ENCODE data around the gene AK4. TPM values are rescaled to one million over a fixed set of nuclear protein-coding genes. Genes with fewer than 3 reads are reported as not detected.

The AK4 gene
- total and polyA plus RNA-seq, 2 of the 4 experiments (the other 2 are of a cell fraction), result 12.4 to 30.3 TPM

- Histone ChIP-seq H2BK15ac (ENCODE audit: low read depth, low read length) (no peak overlapping the region), H3K9ac (ENCODE audit: low read depth, low read length) (no peak overlapping the region), H4K20me1 (ENCODE audit: insufficient read depth, low read length) (no peaks in the 10 kb centered on the region), H3K27me3 (ENCODE audit: control insufficient read depth, insufficient read depth, low read length) (no peaks in the 10 kb centered on the region), H2BK120ac (ENCODE audit: low read depth, low read length) (no peak overlapping the region), H3K18ac (ENCODE audit: low read depth, low read length) (no peak overlapping the region), H3K4me3 (ENCODE audit: insufficient read depth, low read depth, low read length) (no peak overlapping the region), H4K8ac (ENCODE audit: low read depth in 2 of 2, low read length in 2 of 2) (no peak overlapping the region), H3K4ac (ENCODE audit: low read depth, low read length) (no peak overlapping the region), H3K23ac (ENCODE audit: low read depth, low read length) (no peak overlapping the region), H3K79me1 (ENCODE audit: low read depth in 1 of 2, low read length in 2 of 2) (peaks cover 0 to 14% of the 10 kb centered on the region in 2 experiments; a peak in 2 of 4 replicates), H2AFZ (replicated peaks; ENCODE audit: low read length, poor library complexity) (no peak overlapping the region), H3K4me1 (ENCODE audit: control insufficient read depth, insufficient read depth, low read length) (no peaks in the 10 kb centered on the region; the same call in 1 of the 2 replicates), H2BK5ac (ENCODE audit: low read depth, low read length, poor library complexity, severe bottlenecking) (no peak overlapping the region), H3K14ac (replicated peaks; ENCODE audit: low read depth, low read length) (no peak overlapping the region), H3K36me3 (ENCODE audit: control insufficient read depth, insufficient read depth, low read length) (no peaks in the 10 kb centered on the region), H3K9me3 (ENCODE audit: control insufficient read depth, insufficient read depth, low read length) (no peaks in the 10 kb centered on the region), H4K91ac (ENCODE audit: insufficient read depth, low read depth, low read length) (no peak overlapping the region), H3K56ac (ENCODE audit: extremely low read depth, insufficient read depth, low read length) (no peak overlapping the region), H2AK5ac (ENCODE audit: low read depth, low read length) (no peak overlapping the region), H2BK20ac (ENCODE audit: low read depth, low read length) (no peak overlapping the region), H4K5ac (ENCODE audit: low read depth, low read length) (no peak overlapping the region), H3K27ac (ENCODE audit: insufficient read depth, low read length) (no peak overlapping the region), H2AK9ac (replicated peaks; ENCODE audit: low read depth, low read length, poor library complexity) (no peak overlapping the region), H3K9me1 (ENCODE audit: insufficient read depth, low read length) (no peaks in the 10 kb centered on the region), H3K4me2 (ENCODE audit: low read depth, low read length) (no peak overlapping the region)
- in situ Hi-C loops (cut with MboI; ENCODE audit: low sequenced_read_pairs) (loop anchor here (10.0 kb wide), 1 partner anchor 473 kb away; no protein-coding TSS in a partner anchor), dilution Hi-C loops (cut with HindIII; ENCODE audit: low sequenced_read_pairs, unreplicated experiment) (no loop called here), intact Hi-C loops (cut with micrococcal nuclease) (no loop called here)
- 77% methylated on average over 3 of the region's 6 CpGs; no CpG with 5 or more reads in 1 of the 2 experiments for WGBS, 2 experiments (ENCODE audit: extremely low coverage in 2 of 2, insufficient read length in 1 of 2)
- CTCF ChIA-PET, result no interaction called here
- ATAC-seq (ENCODE audit: low read depth), result no peak
- DNase-seq, result no peak
- no peak for TF ChIP-seq ELK1 (IDR thresholded peaks at IDR 0.05; ENCODE audit: borderline replicate concordance, low read depth, low read length)
- TF ChIP-seq RAD21 (IDR thresholded peaks at IDR 0.05; ENCODE audit: low read length), result no peak
- TF ChIP-seq MAZ (IDR thresholded peaks at IDR 0.05; ENCODE audit: borderline replicate concordance, low read depth, low read length), result no peak
- no peak for TF ChIP-seq CTCF (conservative IDR thresholded peaks at IDR 0.05; ENCODE audit: low read depth, low read length)
- TF ChIP-seq NFE2L2 (IDR thresholded peaks at IDR 0.05; ENCODE audit: low read depth, low read length), result no peak
- BruUV-seq (replicated peaks), result no TSS peak
- POLR2A ChIA-PET (ENCODE audit: unreplicated experiment), result no interaction called here
Observed at GRCh38 chr1:65211331-65211730, 63.3 kb downstream of the AK4 start.

Data from IMR-90 (cell line).